ENCODE measurements around the gene FRMD5. TPM values are rescaled to one million over a fixed set of nuclear protein-coding genes. Genes with fewer than 3 reads are reported as not detected.
"Not testable (repeated sequence)": the region's sequence is repeated elsewhere in the genome, so short reads cannot be mapped to it uniquely, and the experiment has no call there.

The FRMD5 gene
- total and polyA plus RNA-seq, 2 experiments from 2014 or later: 0.51 to 3.8 TPM

DNA sequence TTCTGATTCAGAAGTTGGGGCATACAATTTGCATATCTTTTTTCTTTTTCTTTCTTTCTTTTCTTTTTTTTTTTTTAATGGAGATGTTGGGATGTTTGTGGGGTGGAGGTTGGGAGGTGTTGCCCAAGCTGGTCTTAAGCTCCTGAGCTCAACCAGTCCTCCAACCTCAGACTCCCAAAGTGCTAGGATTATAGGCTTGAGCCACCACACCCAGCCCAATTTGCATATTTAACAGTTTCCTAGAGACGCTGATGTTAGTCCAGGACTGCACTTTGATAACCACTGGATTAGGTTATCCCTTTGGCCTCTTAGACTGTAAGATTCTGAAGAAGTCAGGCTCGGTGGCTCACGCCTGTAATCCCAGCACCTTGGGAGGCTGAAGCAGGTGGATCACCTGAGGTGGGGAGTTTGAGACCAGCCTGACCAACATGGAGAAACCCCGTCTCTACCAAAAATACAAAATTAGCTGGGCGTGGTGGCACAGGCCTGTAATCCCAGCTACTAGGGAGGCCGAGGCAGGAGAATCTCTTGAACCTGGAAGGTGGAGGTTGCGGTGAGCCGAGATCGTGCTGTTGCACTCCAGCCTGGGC, 365.0 kb downstream of the FRMD5 start:
- 96% methylated on average over 9 of the region's 9 CpGs for WGBS (ENCODE audit: low lambda C conversion rate, missing lambda C conversion rate)
- H3K9me3 ChIP-seq (ENCODE audit: low read depth); H3K27ac ChIP-seq; H3K4me3 ChIP-seq; H4K20me1 ChIP-seq (ENCODE audit: insufficient read depth, poor library complexity, severe bottlenecking); H3K4me2 ChIP-seq; H3K9me2 ChIP-seq (replicated peaks; ENCODE audit: insufficient read depth); DNase-seq (ENCODE audit: low spot score); H2AFZ ChIP-seq; H3K36me3 ChIP-seq (replicated peaks; ENCODE audit: insufficient read depth, low read depth); H3K27me3 ChIP-seq: not testable (repeated sequence)
- Histone ChIP-seq H3K4me1 (ENCODE audit: insufficient read depth) (peaks cover 12% of the 10 kb centered on the region), H3K79me2 (peaks cover 10% of the 10 kb centered on the region)

DNA sequence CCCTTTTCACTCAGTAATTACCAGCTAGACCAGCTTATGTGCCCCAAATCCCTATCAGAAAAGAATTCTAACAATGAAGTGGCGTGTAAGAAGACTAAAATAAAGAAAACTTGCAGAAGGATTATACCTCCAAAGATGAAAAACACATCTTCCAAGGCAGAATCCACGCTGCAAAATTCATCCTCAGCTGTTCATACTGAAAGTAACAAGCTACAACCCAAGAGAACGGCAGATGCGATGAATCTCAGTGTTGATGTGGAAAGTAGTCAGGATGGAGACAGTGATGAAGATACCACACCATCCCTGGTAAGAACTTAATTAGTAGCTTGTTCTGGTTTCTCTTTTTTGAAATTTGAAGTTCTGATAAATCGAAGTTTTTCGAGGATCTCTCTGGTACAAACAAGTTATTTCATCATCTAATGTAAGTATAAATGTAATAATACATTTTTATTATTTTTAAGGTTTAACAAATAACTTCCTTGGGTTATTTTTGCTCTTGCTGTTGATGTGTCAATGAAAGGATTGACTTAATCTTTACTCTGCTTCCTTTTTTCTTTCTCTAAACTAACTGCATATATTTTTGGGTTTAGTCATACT, 366.9 kb downstream of the FRMD5 start:
- Histone ChIP-seq H3K9me2 (replicated peaks; ENCODE audit: insufficient read depth) (no peaks in the 10 kb centered on the region), H2AFZ (no peak overlapping the region), H3K4me3 (no peak overlapping the region), H4K20me1 (ENCODE audit: insufficient read depth, poor library complexity, severe bottlenecking) (no peaks in the 10 kb centered on the region), H3K36me3 (replicated peaks; ENCODE audit: insufficient read depth, low read depth) (no peaks in the 10 kb centered on the region), H3K9me3 (ENCODE audit: low read depth) (no peaks in the 10 kb centered on the region), H3K4me1 (ENCODE audit: insufficient read depth) (peaks cover 20% of the 10 kb centered on the region), H3K4me2 (peak overlapping the region; percentile 92), H3K27me3 (no peaks in the 10 kb centered on the region), H3K27ac (no peak overlapping the region), H3K79me2 (peaks cover 21% of the 10 kb centered on the region)
- no peak for DNase-seq (ENCODE audit: low spot score)
- 76% methylated on average over 6 of the region's 6 CpGs for WGBS (ENCODE audit: low lambda C conversion rate, missing lambda C conversion rate)
- TF ChIP-seq, protein P1, sequence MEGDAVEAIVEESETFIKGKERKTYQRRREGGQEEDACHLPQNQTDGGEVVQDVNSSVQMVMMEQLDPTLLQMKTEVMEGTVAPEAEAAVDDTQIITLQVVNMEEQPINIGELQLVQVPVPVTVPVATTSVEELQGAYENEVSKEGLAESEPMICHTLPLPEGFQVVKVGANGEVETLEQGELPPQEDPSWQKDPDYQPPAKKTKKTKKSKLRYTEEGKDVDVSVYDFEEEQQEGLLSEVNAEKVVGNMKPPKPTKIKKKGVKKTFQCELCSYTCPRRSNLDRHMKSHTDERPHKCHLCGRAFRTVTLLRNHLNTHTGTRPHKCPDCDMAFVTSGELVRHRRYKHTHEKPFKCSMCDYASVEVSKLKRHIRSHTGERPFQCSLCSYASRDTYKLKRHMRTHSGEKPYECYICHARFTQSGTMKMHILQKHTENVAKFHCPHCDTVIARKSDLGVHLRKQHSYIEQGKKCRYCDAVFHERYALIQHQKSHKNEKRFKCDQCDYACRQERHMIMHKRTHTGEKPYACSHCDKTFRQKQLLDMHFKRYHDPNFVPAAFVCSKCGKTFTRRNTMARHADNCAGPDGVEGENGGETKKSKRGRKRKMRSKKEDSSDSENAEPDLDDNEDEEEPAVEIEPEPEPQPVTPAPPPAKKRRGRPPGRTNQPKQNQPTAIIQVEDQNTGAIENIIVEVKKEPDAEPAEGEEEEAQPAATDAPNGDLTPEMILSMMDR (IDR thresholded peaks at IDR 0.05; ENCODE audit: poor library complexity): no peak
- TF ChIP-seq EZH2 (IDR thresholded peaks at IDR 0.05; ENCODE audit: borderline replicate concordance): no peak
- no peak for TF ChIP-seq EZH2phosphoT487 (IDR thresholded peaks at IDR 0.05; ENCODE audit: low read depth, severe bottlenecking, unreplicated experiment)

DNA sequence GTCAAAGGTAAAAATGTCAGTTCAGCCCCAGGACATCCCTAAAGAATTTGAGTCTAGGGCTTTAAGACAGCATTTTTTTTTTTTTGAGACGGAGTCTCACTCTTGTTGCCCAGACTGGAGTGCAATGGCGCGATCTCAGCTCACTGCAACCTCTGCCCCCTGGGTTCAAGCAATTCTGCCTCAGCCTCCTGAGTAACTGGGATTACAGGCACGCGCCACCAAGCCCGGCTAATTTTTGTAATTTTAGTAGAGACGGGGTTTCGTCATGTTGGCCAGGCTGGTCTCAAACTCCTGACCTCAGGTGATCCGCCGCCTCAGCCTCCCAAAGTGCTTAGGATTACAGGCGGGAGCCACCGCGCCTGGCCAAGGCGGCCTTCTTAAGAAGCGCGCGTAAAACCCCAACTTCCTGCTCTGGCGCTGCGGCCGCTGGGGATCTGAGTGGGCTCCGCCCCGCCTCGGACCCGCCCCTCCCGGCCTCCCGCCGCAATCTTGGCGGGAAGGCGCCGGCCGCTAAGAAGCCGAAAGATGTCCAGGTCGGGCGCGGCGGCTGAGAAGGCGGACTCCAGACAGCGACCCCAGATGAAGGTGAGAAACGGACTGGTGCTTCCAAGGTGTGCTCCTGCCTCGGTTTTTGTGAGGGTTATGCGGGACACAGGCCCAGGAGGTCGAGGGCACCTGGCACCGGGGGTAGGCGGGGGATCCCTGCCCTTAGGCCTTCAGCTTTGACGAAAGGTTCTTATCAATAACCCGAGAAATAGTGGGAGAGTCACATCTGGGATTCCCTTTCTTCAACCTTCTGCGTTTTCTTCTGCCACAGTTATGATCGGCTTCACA, 368.3 kb downstream of the FRMD5 start, which contains the start of gene WDR76:
Gene WDR76, plus strand, starts transcription at position 495 of the 834 bp plus-strand sequence. Its CDS starts 31 bp downstream, at position 526.
- Histone ChIP-seq H3K4me3 (peak within 1 kb of the TSS; percentile 44), H3K36me3 (replicated peaks; ENCODE audit: insufficient read depth, low read depth) (no peaks in the 10 kb centered on the region), H2AFZ (peak within 1 kb of the TSS; percentile 99), H3K9me2 (replicated peaks; ENCODE audit: insufficient read depth) (no peaks in the 10 kb centered on the region), H3K27ac (peak within 1 kb of the TSS; percentile 67), H3K79me2 (peaks cover 35% of the 10 kb centered on the region), H3K9me3 (ENCODE audit: low read depth) (no peaks in the 10 kb centered on the region), H3K4me2 (peak within 1 kb of the TSS; percentile 92), H4K20me1 (ENCODE audit: insufficient read depth, poor library complexity, severe bottlenecking) (no peaks in the 10 kb centered on the region), H3K27me3 (no peaks in the 10 kb centered on the region), H3K4me1 (ENCODE audit: insufficient read depth) (peaks cover 26% of the 10 kb centered on the region)
- peak; percentile 92 for DNase-seq (ENCODE audit: low spot score)
- no peak for TF ChIP-seq EZH2 (IDR thresholded peaks at IDR 0.05; ENCODE audit: borderline replicate concordance)
- TF ChIP-seq EZH2phosphoT487 (IDR thresholded peaks at IDR 0.05; ENCODE audit: low read depth, severe bottlenecking, unreplicated experiment): no peak
- TF ChIP-seq, protein P1 (IDR thresholded peaks at IDR 0.05; ENCODE audit: poor library complexity): no peak
- 12% methylated on average over 47 of the region's 48 CpGs for WGBS (ENCODE audit: low lambda C conversion rate, missing lambda C conversion rate)
